OCI-LY1 (cell line): ENCODE measurements around the gene AGAP1.

ENCODE experiments used
- H2AFZ ChIP-seq: fragments of 200-600 bp; sonication (generic), shearing (Covaris generic); 2 replicates; pipeline ENCODE4 v1.6.0; 2014; ENCODE audit warnings: antibody characterized with exemption, mild to moderate bottlenecking, low read length
- H3F3A ChIP-seq: fragments of 200-600 bp; sonication (generic), shearing (Covaris generic); 2 replicates; pipeline ENCODE4 v1.6.0; 2014; ENCODE audit warnings: mild to moderate bottlenecking, antibody characterized with exemption, low read length, moderate library complexity; ENCODE audit not compliant: insufficient read depth
- H3K27ac ChIP-seq: fragments of 200-600 bp; sonication (generic); 2 replicates; pipeline ENCODE4 v1.5.1; 2014; ENCODE audit warnings: low read length, mixed run types, mild to moderate bottlenecking, low read depth; ENCODE audit not compliant: poor library complexity, severe bottlenecking
- H3K27me3 ChIP-seq: fragments of 200-600 bp; sonication (generic); 2 replicates; pipeline ENCODE4 v1.6.0; 2014; ENCODE audit warnings: antibody characterized with exemption, mild to moderate bottlenecking, low read length, moderate library complexity; ENCODE audit not compliant: insufficient read depth
- H3K36me3 ChIP-seq: fragments of 200-600 bp; sonication (generic); 2 replicates; pipeline ENCODE4 v1.6.1; 2014; ENCODE audit warnings: mild to moderate bottlenecking, antibody characterized with exemption, low read length, moderate library complexity, mixed read lengths; ENCODE audit not compliant: insufficient read depth
- H3K4me1 ChIP-seq: fragments of 200-600 bp; sonication (generic); 2 replicates; pipeline ENCODE4 v1.5.1; 2014; ENCODE audit warnings: mild to moderate bottlenecking, low read length, moderate library complexity; ENCODE audit not compliant: insufficient read depth, severe bottlenecking
- H3K4me2 ChIP-seq: fragments of 200-600 bp; sonication (generic), shearing (Covaris generic); 2 replicates; pipeline ENCODE4 v1.6.1; 2014; ENCODE audit warnings: low read length
- H3K4me3 ChIP-seq: fragments of 200-600 bp; sonication (generic); 2 replicates; pipeline ENCODE4 v1.5.1; 2014; ENCODE audit warnings: low read length, low read depth, mild to moderate bottlenecking, mixed read lengths; ENCODE audit not compliant: poor library complexity, severe bottlenecking
- H3K79me2 ChIP-seq: fragments of 200-600 bp; shearing (Covaris generic); 2 replicates; pipeline ENCODE4 v1.6.1; 2016; ENCODE audit warnings: mixed run types, low read length, mixed read lengths; ENCODE audit not compliant: insufficient read depth
- H3K9ac ChIP-seq: fragments of 200-600 bp; sonication (generic), shearing (Covaris generic); 2 replicates; pipeline ENCODE4 v1.6.1; 2014; ENCODE audit warnings: mild to moderate bottlenecking, low read length, mixed read lengths
- H3K9me2 ChIP-seq: fragments of 200-600 bp; sonication (generic), shearing (Covaris generic); 2 replicates; pipeline ENCODE4 v1.6.1; 2014; ENCODE audit warnings: low read depth, mild to moderate bottlenecking, low read length, mixed read lengths
- H3K9me3 ChIP-seq: fragments of 200-600 bp; shearing (Covaris generic); 2 replicates; pipeline ENCODE4 v1.6.1; 2014; ENCODE audit warnings: low read length, mixed read lengths
- H4K20me1 ChIP-seq: fragments of 200-600 bp; sonication (generic), shearing (Covaris generic); 2 replicates; pipeline ENCODE4 v1.6.0; 2016; ENCODE audit warnings: mild to moderate bottlenecking, low read length; ENCODE audit not compliant: insufficient read depth
- CTCF ChIP-seq: fragments of 200-600 bp; sonication (generic), shearing (Covaris generic); IDR thresholded peaks from 2 replicates; pipeline ENCODE4 v1.5.1; 2017; ENCODE audit warnings: mild to moderate bottlenecking, antibody characterized with exemption, low read length, moderate library complexity, mixed read lengths
- EZH2 ChIP-seq: fragments of 200-600 bp; sonication (generic), shearing (Covaris generic); IDR thresholded peaks from 2 replicates; pipeline ENCODE4 v1.8.0; 2017; ENCODE audit warnings: borderline replicate concordance, mixed run types, mild to moderate bottlenecking, antibody characterized with exemption, low read length, moderate library complexity, mixed read lengths

The AGAP1 gene

DNA sequence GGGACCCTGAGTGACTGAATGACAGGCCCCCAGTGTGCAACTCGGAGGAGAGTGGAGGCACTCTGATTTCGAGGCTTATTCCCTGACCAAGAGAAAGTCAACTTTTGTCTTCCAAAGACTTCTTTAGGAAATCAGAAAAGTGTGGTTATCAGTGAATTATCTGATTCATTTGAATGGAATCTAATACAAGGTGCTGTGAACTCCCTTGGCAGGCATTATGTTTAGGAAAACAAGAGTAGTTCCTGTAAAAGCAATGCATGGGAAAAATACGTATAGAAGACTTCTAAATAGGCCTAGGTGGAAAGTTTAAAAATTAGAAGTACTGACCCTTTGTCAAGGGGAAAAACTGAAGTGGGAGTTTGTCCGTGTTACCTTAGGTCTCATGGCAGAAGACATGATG, 404.9 kb downstream of the AGAP1 start:
- no peaks in the 10 kb centered on the region for H3F3A ChIP-seq
- no peaks in the 10 kb centered on the region for H3K27me3 ChIP-seq
- no peaks in the 10 kb centered on the region for H3K4me1 ChIP-seq
- H2AFZ ChIP-seq = no peak overlapping the region
- H3K9ac ChIP-seq = no peak overlapping the region
- no peak overlapping the region for H3K4me2 ChIP-seq
- no peak for TF ChIP-seq EZH2
- no peak for TF ChIP-seq CTCF
- no peaks in the 10 kb centered on the region for H3K9me3 ChIP-seq
- no peaks in the 10 kb centered on the region for H3K36me3 ChIP-seq
- H3K27ac ChIP-seq = no peak overlapping the region
- H3K79me2 ChIP-seq = no peaks in the 10 kb centered on the region
- H3K4me3 ChIP-seq = no peak overlapping the region
- no peaks in the 10 kb centered on the region for H4K20me1 ChIP-seq
- no peaks in the 10 kb centered on the region for H3K9me2 ChIP-seq

GRCh38 chr2:235900631-235901030, 406.8 kb downstream of the AGAP1 start:
- Histone ChIP-seq H3K9me3 (no peaks in the 10 kb centered on the region), H3K27me3 (no peaks in the 10 kb centered on the region), H3K36me3 (no peaks in the 10 kb centered on the region), H3K9me2 (no peaks in the 10 kb centered on the region), H3K4me3 (no peak overlapping the region), H3K27ac (no peak overlapping the region), H3K4me2 (no peak overlapping the region), H3F3A (no peaks in the 10 kb centered on the region), H2AFZ (no peak overlapping the region), H4K20me1 (no peaks in the 10 kb centered on the region), H3K9ac (no peak overlapping the region), H3K79me2 (no peaks in the 10 kb centered on the region), H3K4me1 (no peaks in the 10 kb centered on the region)
- TF ChIP-seq CTCF (no peak), EZH2 (no peak)

- H3K9me3 ChIP-seq = no peaks in the 10 kb centered on the region
- no peaks in the 10 kb centered on the region for H3K36me3 ChIP-seq
These were observed 407.4 kb downstream of the AGAP1 start for GRCh38 chr2:235901243-235901642.

More at GRCh38 chr2:235901243-235901642, 407.4 kb downstream of the AGAP1 start:
- no peak overlapping the region for H3K4me2 ChIP-seq
- no peaks in the 10 kb centered on the region for H3K27me3 ChIP-seq
- H3K4me3 ChIP-seq = no peak overlapping the region
- no peak overlapping the region for H3K27ac ChIP-seq
- TF ChIP-seq EZH2 = no peak
- TF ChIP-seq CTCF = no peak
- H3F3A ChIP-seq = no peaks in the 10 kb centered on the region
- H3K9me2 ChIP-seq = no peaks in the 10 kb centered on the region
- H3K79me2 ChIP-seq = no peaks in the 10 kb centered on the region
- no peaks in the 10 kb centered on the region for H4K20me1 ChIP-seq
- H3K4me1 ChIP-seq = no peaks in the 10 kb centered on the region
- no peak overlapping the region for H3K9ac ChIP-seq
- no peak overlapping the region for H2AFZ ChIP-seq
